Small intestine (tissue), 4 donors: ENCODE measurements around the gene REP15. TPM values are rescaled to one million over a fixed set of nuclear protein-coding genes. Genes with fewer than 3 reads are reported as not detected.

Experiments
- polyA plus RNA-seq, 4 donors: library from polyadenylated mRNA; stranded (reverse) in 3 of 4; unstranded in 1 of 4; fragments of 200-250 nt in 3 of 4; fragments of 120-200 nt in 1 of 4; gene quantifications; one replicate each; pipeline versions ENCODE4 v1.2.1 to v1.2.3, GENCODE V29; 2013
- donor health status: healthy with polysubstance abuse.
- donor health status: Bipolar disorder and iron deficiency.
- donor health status: healthy.

REP15 gene
- polyA plus RNA-seq, 4 donors: 17.2 to 58.8 (median 30.1) TPM

Other genes starting within 250 kb of the REP15 start
- gene SMCO2, start 249.7 kb upstream of the REP15 start, polyA plus RNA-seq: under 1 TPM in 2 of 4 donors, not detected in 2; 0.28 to 0.34 TPM
- 10 to 100 TPM in 2 of 4 donors, 1 to 10 TPM in 2; 4.9 to 29.3 (median 12.7) TPM for gene PPFIBP1, start 172.2 kb upstream of the REP15 start, polyA plus RNA-seq
- gene MRPS35, start 14.4 kb downstream of the REP15 start, polyA plus RNA-seq: 10 to 100 TPM; 45.1 to 84.2 (median 66.1) TPM
- 10 to 100 TPM in 1 of 4 donors, 1 to 10 TPM in 3; 2.2 to 16.6 (median 4.6) TPM for gene KLHL42, start 83.8 kb downstream of the REP15 start, polyA plus RNA-seq
- under 1 TPM in 1 of 4 donors, not detected in 3; 0.06 TPM for gene MANSC4, start 83.8 kb downstream of the REP15 start, polyA plus RNA-seq